ENCODE measurements around the gene LRRC59. TPM values are rescaled to one million over a fixed set of nuclear protein-coding genes. Genes with fewer than 3 reads are reported as not detected.

The LRRC59 gene
- polyA plus RNA-seq (2012; ENCODE audit: insufficient read depth, insufficient read length, low read depth), result 302 TPM

- peaks cover 23% of the 10 kb centered on the region for H3K36me3 ChIP-seq
- H3K27me3 ChIP-seq, result no peaks in the 10 kb centered on the region
- H3K4me1 ChIP-seq, result no peaks in the 10 kb centered on the region
- peak; percentile 93 for DNase-seq
- peak; percentile 79 for TF ChIP-seq CTCF (IDR thresholded peaks at IDR 0.05; ENCODE audit: low read depth, low read length)
- H3K4me3 ChIP-seq (ENCODE audit: low read depth, low read length), result peak within 1 kb of the TSS; percentile 98
- H3K9me3 ChIP-seq, result no peaks in the 10 kb centered on the region
Observed at GRCh38 chr17:50397111-50397918, at the start of gene LRRC59. Gene LRRC59, minus strand, starts transcription at chr17:50397523. Its CDS starts 206 bp downstream, at chr17:50397317.

DNA sequence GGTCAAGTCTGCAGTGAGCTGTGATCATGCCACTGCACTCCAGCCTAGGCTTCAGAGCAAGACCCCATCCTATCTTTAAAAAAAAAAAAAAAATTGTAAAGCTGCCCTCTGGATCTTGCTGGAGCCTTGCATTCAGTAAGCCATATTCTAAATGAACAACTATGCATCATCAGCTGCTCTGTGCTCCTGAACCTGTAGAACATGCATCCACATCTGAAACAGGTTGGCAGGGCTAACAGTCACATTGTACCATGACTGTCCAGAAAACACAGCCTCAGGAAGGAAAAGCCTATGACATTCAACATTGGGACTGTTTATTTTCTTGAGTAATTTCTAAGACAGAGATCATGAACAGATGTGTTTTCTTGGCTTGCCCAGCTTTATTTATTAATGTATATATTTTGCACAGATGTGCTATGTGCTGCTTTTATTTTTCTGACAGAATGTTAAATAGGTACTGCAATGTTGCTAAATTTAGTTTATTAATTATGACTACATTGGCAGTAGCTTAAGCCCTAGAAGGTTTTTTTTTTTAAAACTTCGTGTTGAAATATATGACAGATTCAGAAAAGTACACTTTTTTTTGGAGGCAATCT is 48.5 kb upstream of the LRRC59 start:
- no peak for TF ChIP-seq CTCF (IDR thresholded peaks at IDR 0.05; ENCODE audit: low read depth, low read length)
- H3K36me3 ChIP-seq, result no peaks in the 10 kb centered on the region
- no peaks in the 10 kb centered on the region for H3K9me3 ChIP-seq
- H3K4me1 ChIP-seq, result no peaks in the 10 kb centered on the region
- no peaks in the 10 kb centered on the region for H3K27me3 ChIP-seq
- no peak overlapping the region for H3K4me3 ChIP-seq (ENCODE audit: low read depth, low read length)
- no peak for DNase-seq

GRCh38 chr17:50444841-50445715 is 47.8 kb upstream of the LRRC59 start:
- TF ChIP-seq CTCF (IDR thresholded peaks at IDR 0.05; ENCODE audit: low read depth, low read length), result no peak
- no peaks in the 10 kb centered on the region for H3K9me3 ChIP-seq
- H3K4me3 ChIP-seq (ENCODE audit: low read depth, low read length), result no peak overlapping the region
- no peak for DNase-seq
- H3K4me1 ChIP-seq, result no peaks in the 10 kb centered on the region
- H3K27me3 ChIP-seq, result no peaks in the 10 kb centered on the region
- H3K36me3 ChIP-seq, result no peaks in the 10 kb centered on the region

GRCh38 chr17:50443505-50443974 is 46.2 kb upstream of the LRRC59 start:
- no peaks in the 10 kb centered on the region for H3K36me3 ChIP-seq
- no peak for DNase-seq
- H3K4me3 ChIP-seq (ENCODE audit: low read depth, low read length), result no peak overlapping the region
- no peaks in the 10 kb centered on the region for H3K4me1 ChIP-seq
- no peaks in the 10 kb centered on the region for H3K9me3 ChIP-seq
- no peak for TF ChIP-seq CTCF (IDR thresholded peaks at IDR 0.05; ENCODE audit: low read depth, low read length)
- no peaks in the 10 kb centered on the region for H3K27me3 ChIP-seq

DNA sequence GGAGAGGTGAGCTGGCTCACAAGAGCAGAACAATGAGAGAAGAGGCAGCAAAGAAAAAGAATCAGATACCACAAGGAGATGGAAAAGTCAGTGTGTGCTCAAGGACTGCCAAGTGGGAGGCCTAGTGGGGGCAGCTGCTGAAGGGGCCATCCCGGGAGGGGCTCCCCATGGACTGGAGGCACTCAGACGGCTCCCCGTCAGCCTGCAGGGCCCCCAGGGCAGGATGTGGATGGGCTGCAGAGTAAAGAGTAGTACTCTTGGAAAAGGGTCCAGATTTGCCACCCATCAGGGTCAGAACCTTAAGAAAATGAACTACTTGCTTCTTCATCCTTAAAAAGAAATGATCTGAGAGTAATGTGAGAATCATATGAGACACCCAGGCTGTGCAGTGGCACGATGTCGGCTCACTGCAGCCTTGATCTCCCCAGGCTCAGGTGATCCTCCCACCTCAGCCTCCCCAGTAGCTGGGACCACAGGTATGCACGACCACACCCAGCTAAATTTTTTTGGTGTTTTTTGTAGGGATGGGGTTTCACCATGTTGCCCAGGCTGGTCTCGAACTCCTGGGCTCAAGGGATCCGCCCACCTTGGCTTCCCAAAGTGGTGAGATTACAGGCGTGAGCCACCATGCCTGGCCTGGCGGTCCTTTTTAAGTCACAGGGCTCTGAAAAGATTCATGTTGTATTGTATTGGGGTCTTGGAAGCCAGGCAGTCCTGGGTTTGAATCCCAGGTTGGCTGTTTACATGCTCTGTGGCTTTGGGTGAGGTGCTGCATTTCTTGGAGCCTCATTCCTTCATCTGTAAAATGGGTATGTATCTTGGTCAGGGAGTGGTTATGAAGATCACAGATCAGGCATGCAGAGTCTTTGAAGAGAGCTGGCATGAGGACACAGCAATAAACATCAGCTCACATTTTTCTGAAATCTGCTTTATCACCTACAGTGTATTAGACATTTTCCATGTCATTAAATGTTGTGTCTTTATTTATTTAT is 43.8 kb upstream of the LRRC59 start:
- H3K4me3 ChIP-seq (ENCODE audit: low read depth, low read length), result no peak overlapping the region
- no peaks in the 10 kb centered on the region for H3K9me3 ChIP-seq
- no peak for TF ChIP-seq CTCF (IDR thresholded peaks at IDR 0.05; ENCODE audit: low read depth, low read length)
- no peaks in the 10 kb centered on the region for H3K27me3 ChIP-seq
- DNase-seq, result no peak
- H3K4me1 ChIP-seq, result no peaks in the 10 kb centered on the region
- H3K36me3 ChIP-seq, result no peaks in the 10 kb centered on the region
